HL-60 (cell line): ENCODE measurements around the gene CCDC138.

Experiments
- DNase-seq, 2 experiments: peaks; one replicate each; pipeline ENCODE4 v3.0.0-alpha.2; 2010 to 2020; ENCODE audit warnings: low read depth in 1 of 2, low spot score in 1 of 2
- H3K27ac ChIP-seq: fragments of 250-450 bp; sonication (Bioruptor Pico); replicated peaks from 2 replicates; pipeline ENCODE4 v1.5.1; 2020; ENCODE audit warnings: mild to moderate bottlenecking, moderate library complexity
- H3K27me3 ChIP-seq: fragments of 250-450 bp; sonication (Bioruptor Pico); 2 replicates; pipeline ENCODE4 v1.5.1; 2021; ENCODE audit warnings: mild to moderate bottlenecking, moderate library complexity; ENCODE audit not compliant: insufficient read depth, poor library complexity, severe bottlenecking
- H3K4me3 ChIP-seq: replicated peaks from 2 replicates; pipeline ENCODE4 v1.5.1; 2011; ENCODE audit warnings: mild to moderate bottlenecking, control low read depth, low read length; ENCODE audit not compliant: insufficient read depth
- GABPA ChIP-seq: IDR thresholded peaks from 2 replicates; pipeline ENCODE4 v1.6.1; 2012; ENCODE audit warnings: low read depth
- POLR2AphosphoS5 ChIP-seq: IDR thresholded peaks from 2 replicates; pipeline ENCODE4 v1.6.1; 2012; ENCODE audit warnings: low read depth
- SPI1 ChIP-seq: IDR thresholded peaks from 2 replicates; pipeline ENCODE4 v1.6.1; 2012; ENCODE audit warnings: low read depth, mild to moderate bottlenecking, borderline replicate concordance
- TF ChIP-seq, protein P1 (sequence below): IDR thresholded peaks from 2 replicates; pipeline ENCODE4 v1.6.1; 2012; ENCODE audit warnings: low read depth; ENCODE audit not compliant: insufficient replicate concordance
- TF ChIP-seq, protein P2 (sequence below): IDR thresholded peaks from one replicate; pipeline ENCODE4 v1.5.1; 2011; ENCODE audit warnings: low read length, control low read depth, inconsistent platforms; ENCODE audit not compliant: insufficient read depth

Gene CCDC138

DNA sequence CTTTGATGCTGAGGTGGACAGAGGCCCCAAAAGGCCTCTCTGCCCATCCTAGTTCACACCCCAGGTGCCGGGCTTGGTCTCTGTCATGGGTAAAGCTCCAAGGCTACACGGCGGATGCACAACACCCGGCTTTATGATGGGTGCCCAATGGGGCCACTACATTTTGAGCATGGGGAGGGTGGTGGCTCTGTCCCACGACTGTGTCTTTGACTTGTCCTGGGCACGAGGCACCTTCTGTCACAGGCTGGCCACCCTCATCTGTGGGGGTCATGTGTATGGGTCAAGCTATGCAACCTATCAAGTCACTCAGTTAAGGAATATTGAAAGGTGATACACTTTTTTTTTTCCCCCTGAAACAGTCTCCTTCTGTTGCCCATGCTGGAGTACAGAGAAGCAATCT, 138.7 kb downstream of the CCDC138 start:
- Histone ChIP-seq H3K4me3 (no peak overlapping the region), H3K27ac (no peak overlapping the region), H3K27me3 (no peaks in the 10 kb centered on the region)
- DNase-seq, result no peak
- TF ChIP-seq, protein P1, sequence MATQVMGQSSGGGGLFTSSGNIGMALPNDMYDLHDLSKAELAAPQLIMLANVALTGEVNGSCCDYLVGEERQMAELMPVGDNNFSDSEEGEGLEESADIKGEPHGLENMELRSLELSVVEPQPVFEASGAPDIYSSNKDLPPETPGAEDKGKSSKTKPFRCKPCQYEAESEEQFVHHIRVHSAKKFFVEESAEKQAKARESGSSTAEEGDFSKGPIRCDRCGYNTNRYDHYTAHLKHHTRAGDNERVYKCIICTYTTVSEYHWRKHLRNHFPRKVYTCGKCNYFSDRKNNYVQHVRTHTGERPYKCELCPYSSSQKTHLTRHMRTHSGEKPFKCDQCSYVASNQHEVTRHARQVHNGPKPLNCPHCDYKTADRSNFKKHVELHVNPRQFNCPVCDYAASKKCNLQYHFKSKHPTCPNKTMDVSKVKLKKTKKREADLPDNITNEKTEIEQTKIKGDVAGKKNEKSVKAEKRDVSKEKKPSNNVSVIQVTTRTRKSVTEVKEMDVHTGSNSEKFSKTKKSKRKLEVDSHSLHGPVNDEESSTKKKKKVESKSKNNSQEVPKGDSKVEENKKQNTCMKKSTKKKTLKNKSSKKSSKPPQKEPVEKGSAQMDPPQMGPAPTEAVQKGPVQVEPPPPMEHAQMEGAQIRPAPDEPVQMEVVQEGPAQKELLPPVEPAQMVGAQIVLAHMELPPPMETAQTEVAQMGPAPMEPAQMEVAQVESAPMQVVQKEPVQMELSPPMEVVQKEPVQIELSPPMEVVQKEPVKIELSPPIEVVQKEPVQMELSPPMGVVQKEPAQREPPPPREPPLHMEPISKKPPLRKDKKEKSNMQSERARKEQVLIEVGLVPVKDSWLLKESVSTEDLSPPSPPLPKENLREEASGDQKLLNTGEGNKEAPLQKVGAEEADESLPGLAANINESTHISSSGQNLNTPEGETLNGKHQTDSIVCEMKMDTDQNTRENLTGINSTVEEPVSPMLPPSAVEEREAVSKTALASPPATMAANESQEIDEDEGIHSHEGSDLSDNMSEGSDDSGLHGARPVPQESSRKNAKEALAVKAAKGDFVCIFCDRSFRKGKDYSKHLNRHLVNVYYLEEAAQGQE, result no peak
- TF ChIP-seq, protein P2, sequence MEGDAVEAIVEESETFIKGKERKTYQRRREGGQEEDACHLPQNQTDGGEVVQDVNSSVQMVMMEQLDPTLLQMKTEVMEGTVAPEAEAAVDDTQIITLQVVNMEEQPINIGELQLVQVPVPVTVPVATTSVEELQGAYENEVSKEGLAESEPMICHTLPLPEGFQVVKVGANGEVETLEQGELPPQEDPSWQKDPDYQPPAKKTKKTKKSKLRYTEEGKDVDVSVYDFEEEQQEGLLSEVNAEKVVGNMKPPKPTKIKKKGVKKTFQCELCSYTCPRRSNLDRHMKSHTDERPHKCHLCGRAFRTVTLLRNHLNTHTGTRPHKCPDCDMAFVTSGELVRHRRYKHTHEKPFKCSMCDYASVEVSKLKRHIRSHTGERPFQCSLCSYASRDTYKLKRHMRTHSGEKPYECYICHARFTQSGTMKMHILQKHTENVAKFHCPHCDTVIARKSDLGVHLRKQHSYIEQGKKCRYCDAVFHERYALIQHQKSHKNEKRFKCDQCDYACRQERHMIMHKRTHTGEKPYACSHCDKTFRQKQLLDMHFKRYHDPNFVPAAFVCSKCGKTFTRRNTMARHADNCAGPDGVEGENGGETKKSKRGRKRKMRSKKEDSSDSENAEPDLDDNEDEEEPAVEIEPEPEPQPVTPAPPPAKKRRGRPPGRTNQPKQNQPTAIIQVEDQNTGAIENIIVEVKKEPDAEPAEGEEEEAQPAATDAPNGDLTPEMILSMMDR, result no peak
- TF ChIP-seq GABPA (no peak), POLR2AphosphoS5 (no peak), SPI1 (no peak)

DNA sequence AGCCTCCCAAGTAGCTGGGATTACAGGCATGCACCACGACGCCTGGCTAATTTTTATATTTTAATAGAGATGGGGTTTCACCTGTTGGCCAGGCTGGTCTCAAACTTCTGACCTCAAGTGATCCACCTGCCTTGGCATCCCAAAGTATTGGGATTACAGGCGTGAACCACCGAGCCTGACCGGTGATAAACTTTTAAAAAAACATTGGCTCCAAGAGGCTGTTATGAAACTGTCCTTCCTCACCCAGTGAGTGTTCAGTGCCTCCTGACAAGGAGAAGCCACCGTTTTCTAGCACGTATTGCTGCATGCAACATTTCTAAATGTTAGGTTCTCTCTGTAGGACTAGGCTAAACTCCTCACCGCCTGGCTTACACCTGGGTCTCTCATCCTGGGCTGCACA, 139.2 kb downstream of the CCDC138 start:
- Histone ChIP-seq H3K27ac (no peak overlapping the region), H3K27me3 (no peaks in the 10 kb centered on the region), H3K4me3 (no peak overlapping the region)
- no peak for DNase-seq
- TF ChIP-seq GABPA (no peak), SPI1 (no peak), POLR2AphosphoS5 (no peak)
- TF ChIP-seq, protein P2, result no peak
- TF ChIP-seq, protein P1, result no peak
